MM.1S (cell line): ENCODE data around the gene CASP9.

Experiments used
- DNase-seq: peaks from one replicate; pipeline ENCODE4 v3.0.0-alpha.2; 2015
- H2AFZ ChIP-seq: fragments of 300-600 bp; sonication (generic); 2 replicates; pipeline ENCODE4 v1.6.0; 2016; ENCODE audit warnings: antibody characterized with exemption, low read length
- H3F3A ChIP-seq: fragments of 300-600 bp; sonication (generic); 2 replicates; pipeline ENCODE4 v1.6.1; 2016; ENCODE audit warnings: mild to moderate bottlenecking, antibody characterized with exemption, low read length, moderate library complexity, mixed read lengths; ENCODE audit not compliant: insufficient read depth
- H3K27ac ChIP-seq: fragments of 300-600 bp; sonication (generic); 2 replicates; pipeline ENCODE4 v1.5.1; 2016; ENCODE audit warnings: mild to moderate bottlenecking, low read length
- H3K27me3 ChIP-seq: fragments of 300-600 bp; sonication (generic); replicated peaks from 2 replicates; pipeline ENCODE4 v1.6.0; 2016; ENCODE audit warnings: low read length; ENCODE audit not compliant: insufficient read depth
- H3K36me3 ChIP-seq: fragments of 300-600 bp; sonication (generic); replicated peaks from 2 replicates; pipeline ENCODE4 v1.6.1; 2016; ENCODE audit warnings: mild to moderate bottlenecking, low read length, mixed read lengths; ENCODE audit not compliant: insufficient read depth
- H3K4me1 ChIP-seq: fragments of 300-600 bp; sonication (generic); 2 replicates; pipeline ENCODE4 v1.6.1; 2016; ENCODE audit warnings: low read length, mixed read lengths
- H3K4me2 ChIP-seq: fragments of 300-600 bp; sonication (generic); 2 replicates; pipeline ENCODE4 v1.6.0; 2016; ENCODE audit warnings: low read depth, low read length
- H3K4me3 ChIP-seq: fragments of 300-600 bp; sonication (generic); 2 replicates; pipeline ENCODE4 v1.5.1; 2016; ENCODE audit warnings: low read length, mixed read lengths
- H3K79me2 ChIP-seq: fragments of 300-600 bp; sonication (generic); 2 replicates; pipeline ENCODE4 v1.6.1; 2016; ENCODE audit warnings: mixed run types, low read length, mixed read lengths
- H3K9ac ChIP-seq: fragments of 300-600 bp; sonication (generic); 2 replicates; pipeline ENCODE4 v1.6.1; 2016; ENCODE audit warnings: low read length, mixed read lengths
- H3K9me2 ChIP-seq: fragments of 300-600 bp; sonication (generic); replicated peaks from 2 replicates; pipeline ENCODE4 v1.6.1; 2016; ENCODE audit warnings: mild to moderate bottlenecking, low read length, mixed read lengths; ENCODE audit not compliant: insufficient read depth
- H3K9me3 ChIP-seq: fragments of 300-600 bp; sonication (generic); replicated peaks from 2 replicates; pipeline ENCODE4 v1.6.1; 2016; ENCODE audit warnings: mild to moderate bottlenecking, low read length, mixed read lengths; ENCODE audit not compliant: insufficient read depth
- H4K20me1 ChIP-seq: fragments of 300-600 bp; sonication (generic); 2 replicates; pipeline ENCODE4 v1.6.1; 2016; ENCODE audit warnings: mild to moderate bottlenecking, low read length, moderate library complexity, mixed read lengths; ENCODE audit not compliant: insufficient read depth
- EZH2 ChIP-seq: fragments of 300-600 bp; sonication (generic); optimal IDR thresholded peaks from 2 replicates; pipeline ENCODE3; 2017; ENCODE audit warnings: low read depth, mild to moderate bottlenecking, antibody characterized with exemption, low read length, mixed read lengths
- EZH2phosphoT487 ChIP-seq: fragments of 300-600 bp; sonication (generic); IDR thresholded peaks from 2 replicates; pipeline ENCODE4 v1.6.1; 2018; ENCODE audit warnings: antibody characterized with exemption, low read length
- TF ChIP-seq, protein P1 (sequence below): fragments of 300-600 bp; sonication (generic); IDR thresholded peaks from 2 replicates; pipeline ENCODE4 v1.5.1; 2016; ENCODE audit warnings: antibody characterized with exemption, low read length, mixed read lengths

The CASP9 gene

DNA sequence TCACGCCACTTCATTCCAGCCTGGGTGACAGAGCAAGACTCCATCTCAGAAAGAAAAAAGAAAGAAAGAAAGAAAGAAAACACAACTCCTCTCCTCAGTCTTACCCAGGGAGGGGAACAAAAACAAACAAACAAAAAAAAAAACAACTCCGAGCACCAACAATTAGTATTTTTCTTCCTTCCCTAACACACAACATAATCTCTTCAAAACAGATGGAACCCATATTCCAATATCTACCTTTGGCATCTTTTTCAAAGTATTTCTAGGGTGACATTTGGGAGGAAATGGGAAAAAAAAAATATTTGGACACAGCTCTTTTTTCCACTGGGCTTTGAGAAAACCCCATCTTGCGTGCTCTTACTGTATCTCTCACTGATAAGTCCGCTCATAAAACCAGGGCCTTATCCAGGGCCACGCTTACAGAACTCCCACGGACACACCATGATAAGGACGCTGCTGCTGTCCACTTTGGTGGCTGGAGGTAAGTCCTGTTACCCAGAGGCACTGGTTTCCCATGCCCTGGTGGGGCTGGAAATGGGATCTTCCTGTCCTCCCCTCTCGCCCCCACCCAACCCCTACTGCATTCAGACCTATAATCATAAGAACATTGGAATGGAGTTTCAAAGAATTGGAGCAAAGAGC is 67.6 kb downstream of the CASP9 start, which contains the start of gene CELA2A:
Gene CELA2A, plus strand, starts transcription at position 420 of the 642 bp plus-strand sequence. Its CDS starts 22 bp downstream, at position 442.
- Histone ChIP-seq H3K4me1 (peaks cover 6% of the 10 kb centered on the region; the same call in 1 of the 2 replicates), H3K27me3 (no peaks in the 10 kb centered on the region; the same call in 1 of the 2 replicates), H3K9me2 (no peaks in the 10 kb centered on the region), H3K4me3 (no peak within 1 kb of the TSS), H3K9ac (no peak within 1 kb of the TSS), H3F3A (peaks cover 5% of the 10 kb centered on the region; the same call in 1 of the 2 replicates), H3K27ac (peak within 1 kb of the TSS; percentile 41; the same call in 1 of the 2 replicates), H3K79me2 (no peaks in the 10 kb centered on the region), H4K20me1 (no peaks in the 10 kb centered on the region), H3K9me3 (no peaks in the 10 kb centered on the region), H2AFZ (no peak within 1 kb of the TSS), H3K4me2 (no peak within 1 kb of the TSS), H3K36me3 (no peaks in the 10 kb centered on the region)
- TF ChIP-seq, protein P1, sequence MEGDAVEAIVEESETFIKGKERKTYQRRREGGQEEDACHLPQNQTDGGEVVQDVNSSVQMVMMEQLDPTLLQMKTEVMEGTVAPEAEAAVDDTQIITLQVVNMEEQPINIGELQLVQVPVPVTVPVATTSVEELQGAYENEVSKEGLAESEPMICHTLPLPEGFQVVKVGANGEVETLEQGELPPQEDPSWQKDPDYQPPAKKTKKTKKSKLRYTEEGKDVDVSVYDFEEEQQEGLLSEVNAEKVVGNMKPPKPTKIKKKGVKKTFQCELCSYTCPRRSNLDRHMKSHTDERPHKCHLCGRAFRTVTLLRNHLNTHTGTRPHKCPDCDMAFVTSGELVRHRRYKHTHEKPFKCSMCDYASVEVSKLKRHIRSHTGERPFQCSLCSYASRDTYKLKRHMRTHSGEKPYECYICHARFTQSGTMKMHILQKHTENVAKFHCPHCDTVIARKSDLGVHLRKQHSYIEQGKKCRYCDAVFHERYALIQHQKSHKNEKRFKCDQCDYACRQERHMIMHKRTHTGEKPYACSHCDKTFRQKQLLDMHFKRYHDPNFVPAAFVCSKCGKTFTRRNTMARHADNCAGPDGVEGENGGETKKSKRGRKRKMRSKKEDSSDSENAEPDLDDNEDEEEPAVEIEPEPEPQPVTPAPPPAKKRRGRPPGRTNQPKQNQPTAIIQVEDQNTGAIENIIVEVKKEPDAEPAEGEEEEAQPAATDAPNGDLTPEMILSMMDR = no peak
- no peak for TF ChIP-seq EZH2phosphoT487
- TF ChIP-seq EZH2 = no peak
- DNase-seq = no peak

DNA sequence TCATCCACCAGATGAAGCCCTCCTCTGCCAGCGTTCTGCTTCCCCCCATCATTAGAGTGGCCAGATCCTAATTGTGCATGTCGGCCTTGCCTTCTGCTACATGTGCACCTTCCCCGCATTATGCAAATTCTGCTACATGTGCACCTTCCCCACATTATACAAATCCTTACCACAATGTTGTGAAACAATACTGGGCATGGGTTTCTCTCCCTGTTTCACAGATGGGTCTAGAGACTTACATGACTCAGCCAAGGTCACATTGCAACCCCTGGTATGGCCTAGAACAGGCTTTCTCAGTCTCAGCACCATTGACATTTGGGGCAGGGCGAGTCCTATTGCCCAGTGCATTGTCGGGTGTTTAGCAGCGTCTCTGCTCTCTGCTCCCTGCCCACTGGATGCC is 68.5 kb downstream of the CASP9 start:
- H3K36me3 ChIP-seq = no peaks in the 10 kb centered on the region
- H3K79me2 ChIP-seq = no peaks in the 10 kb centered on the region
- no peaks in the 10 kb centered on the region for H3K9me3 ChIP-seq
- H3K27ac ChIP-seq = peak overlapping the region; percentile 41; the same call in 1 of the 2 replicates
- H3K27me3 ChIP-seq = no peaks in the 10 kb centered on the region; the same call in 1 of the 2 replicates
- H3K4me3 ChIP-seq = no peak overlapping the region
- H2AFZ ChIP-seq = no peak overlapping the region
- DNase-seq = peak; percentile 85
- TF ChIP-seq, protein P1 = no peak
- TF ChIP-seq EZH2 (no peak), EZH2phosphoT487 (no peak)
- H4K20me1 ChIP-seq = no peaks in the 10 kb centered on the region
- no peak overlapping the region for H3K9ac ChIP-seq
- H3K4me1 ChIP-seq = peaks cover 6% of the 10 kb centered on the region; the same call in 1 of the 2 replicates
- H3K9me2 ChIP-seq = no peaks in the 10 kb centered on the region
- peaks cover 5% of the 10 kb centered on the region; the same call in 1 of the 2 replicates for H3F3A ChIP-seq
- no peak overlapping the region for H3K4me2 ChIP-seq

DNA sequence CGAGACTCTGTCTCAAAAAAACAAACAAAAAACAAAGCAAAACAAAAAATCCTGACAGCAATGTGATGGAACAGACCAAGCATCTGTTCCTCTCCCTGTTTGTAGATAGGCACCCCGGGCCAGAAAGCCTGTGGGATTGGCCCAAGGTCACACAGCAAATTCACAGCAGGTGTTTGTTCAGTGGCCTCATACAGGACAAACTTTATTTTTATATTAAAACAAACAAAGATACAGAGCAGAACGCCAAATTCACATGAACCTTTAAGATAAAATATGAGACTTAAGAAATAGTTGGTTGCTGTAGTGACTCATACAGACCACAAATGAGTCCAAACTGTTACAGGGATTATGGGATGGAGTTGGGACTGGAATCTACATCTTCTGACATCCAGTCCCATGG is 69.8 kb downstream of the CASP9 start:
- Histone ChIP-seq H3K36me3 (no peaks in the 10 kb centered on the region), H3F3A (peaks cover 5% of the 10 kb centered on the region; the same call in 1 of the 2 replicates), H3K27ac (no peak overlapping the region), H2AFZ (no peak overlapping the region), H4K20me1 (no peaks in the 10 kb centered on the region), H3K9me3 (no peaks in the 10 kb centered on the region), H3K27me3 (no peaks in the 10 kb centered on the region; the same call in 1 of the 2 replicates), H3K9me2 (no peaks in the 10 kb centered on the region), H3K4me2 (no peak overlapping the region), H3K4me1 (peaks cover 6% of the 10 kb centered on the region; the same call in 1 of the 2 replicates), H3K9ac (no peak overlapping the region), H3K4me3 (no peak overlapping the region), H3K79me2 (no peaks in the 10 kb centered on the region)
- no peak for DNase-seq
- TF ChIP-seq, protein P1 = no peak
- TF ChIP-seq EZH2phosphoT487 = no peak
- no peak for TF ChIP-seq EZH2
